Fibroblast of the aortic adventitia (primary cell): Measurements from ENCODE around the gene ADAMTS15. TPM values are rescaled to one million over a fixed set of nuclear protein-coding genes. Genes with fewer than 3 reads are reported as not detected.
"Not testable (repeated sequence)": the region's sequence is repeated elsewhere in the genome, so short reads cannot be mapped to it uniquely, and the experiment has no call there.

Experiments used
- DNase-seq: peaks from one replicate; pipeline ENCODE4 v3.0.0-alpha.2; 2010; ENCODE audit warnings: low read depth
- H3K4me3 ChIP-seq: 2 replicates; pipeline ENCODE4 v1.5.1; 2011; ENCODE audit warnings: low read depth, mild to moderate bottlenecking, control low read depth, low read length, moderate library complexity
- CTCF ChIP-seq: IDR thresholded peaks from 2 replicates; pipeline ENCODE4 v1.5.1; 2011; ENCODE audit warnings: mild to moderate bottlenecking, low read length, control low read depth, inconsistent platforms; ENCODE audit not compliant: insufficient read depth
- total RNA-seq: library from RNA; depleted of rRNA; stranded (reverse); fragments of >200 nt; gene quantifications from 2 replicates; pipeline ENCODE4 v1.2.3, GENCODE V29; 2012; ENCODE audit warnings: low replicate concordance

Gene ADAMTS15
- total RNA-seq, 1 donor, result 30.8 TPM

GRCh38 chr11:130433357-130433756, 15.1 kb upstream of the ADAMTS15 start:
- TF ChIP-seq CTCF, result no peak
- DNase-seq, result no peak
- no peak overlapping the region for H3K4me3 ChIP-seq

GRCh38 chr11:130434521-130435223, 13.8 kb upstream of the ADAMTS15 start:
- peak; percentile 91 for TF ChIP-seq CTCF
- H3K4me3 ChIP-seq, result peak overlapping the region; percentile 74
- peak; percentile 89 for DNase-seq

GRCh38 chr11:130435671-130436070, 12.8 kb upstream of the ADAMTS15 start:
- no peak overlapping the region for H3K4me3 ChIP-seq
- no peak for TF ChIP-seq CTCF
- peak; percentile 48 for DNase-seq

- no peak for TF ChIP-seq CTCF
- DNase-seq, result no peak
- no peak overlapping the region for H3K4me3 ChIP-seq
These were observed 12.3 kb upstream of the ADAMTS15 start for GRCh38 chr11:130436171-130436570.

- no peak for TF ChIP-seq CTCF
- no peak for DNase-seq
These were observed 10.6 kb upstream of the ADAMTS15 start for GRCh38 chr11:130437848-130438247.

GRCh38 chr11:130438401-130439159, 9.9 kb upstream of the ADAMTS15 start:
- not testable (repeated sequence) for DNase-seq, H3K4me3 ChIP-seq

More at GRCh38 chr11:130437848-130438247, 10.6 kb upstream of the ADAMTS15 start:
- no peak overlapping the region for H3K4me3 ChIP-seq

- no peak for TF ChIP-seq CTCF
- no peak overlapping the region for H3K4me3 ChIP-seq
- no peak for DNase-seq
These were observed 9.3 kb upstream of the ADAMTS15 start for GRCh38 chr11:130439160-130439519.
